ENCODE measurements around the gene PKP1.

Gene PKP1

DNA sequence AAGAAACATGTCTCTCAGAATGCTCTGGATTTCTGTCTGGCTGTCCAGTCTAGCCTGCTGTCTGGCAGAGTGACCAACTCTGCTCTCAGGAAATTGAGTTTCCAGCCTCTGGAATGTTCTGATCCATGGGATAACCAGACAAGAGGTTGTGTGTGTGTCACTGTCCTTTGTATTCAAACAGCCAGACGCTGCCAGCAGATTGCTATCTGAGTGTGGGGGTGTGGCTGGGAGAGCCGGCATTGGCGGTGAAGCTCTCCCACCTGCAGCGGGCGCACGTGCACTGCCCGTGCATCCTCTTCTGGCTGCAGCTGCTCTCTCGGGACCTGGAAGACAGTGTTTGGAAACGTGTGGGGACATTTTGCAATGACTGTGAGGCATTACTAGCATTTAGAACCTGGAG, 26.1 kb downstream of the PKP1 start:
- no peak overlapping the region for H3K4me3 ChIP-seq (ENCODE audit: low read depth, low read length)
- no peak for TF ChIP-seq CTCF (IDR thresholded peaks at IDR 0.05; ENCODE audit: low read depth, low read length)

DNA sequence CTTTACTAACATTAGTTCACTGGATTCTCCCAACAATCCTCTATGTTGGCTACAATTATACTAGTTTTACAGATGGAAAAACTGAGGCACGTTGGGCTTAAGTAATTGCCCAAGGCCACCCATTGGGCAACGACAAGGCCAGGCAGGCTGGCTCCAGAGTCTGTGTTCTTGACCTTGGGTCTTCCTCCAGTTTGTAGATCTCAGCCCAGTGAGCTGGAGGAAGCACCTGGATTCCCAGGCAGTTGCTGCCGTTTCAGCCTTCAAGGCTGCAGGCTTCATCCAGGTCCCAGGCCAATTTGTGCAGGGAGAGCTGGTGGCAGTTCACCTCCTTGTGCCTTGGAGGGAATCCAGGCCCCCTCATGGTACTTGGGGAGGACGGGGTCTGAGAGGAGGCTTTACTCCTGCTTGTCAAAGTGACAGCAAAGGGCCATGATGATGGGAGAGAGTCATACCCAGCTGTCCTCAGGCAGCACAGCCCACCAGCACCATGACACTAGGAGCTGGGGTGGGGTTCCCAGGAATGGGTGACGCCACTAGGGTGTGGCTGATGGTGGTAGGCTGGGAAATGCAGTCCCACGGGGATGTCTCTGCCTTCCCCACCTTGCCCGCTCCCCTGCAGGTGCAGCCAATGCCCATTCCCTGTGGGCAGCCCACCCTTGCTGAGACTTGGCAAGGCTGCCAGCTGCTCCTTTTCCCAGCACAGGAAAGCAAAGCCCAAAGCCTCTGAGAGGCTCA, 27.1 kb downstream of the PKP1 start:
- TF ChIP-seq CTCF (IDR thresholded peaks at IDR 0.05; ENCODE audit: low read depth, low read length): no peak
- no peak overlapping the region for H3K4me3 ChIP-seq (ENCODE audit: low read depth, low read length)

GRCh38 chr1:201310986-201311355, 27.7 kb downstream of the PKP1 start:
- no peak overlapping the region for H3K4me3 ChIP-seq (ENCODE audit: low read depth, low read length)

GRCh38 chr1:201311356-201312011, 28.2 kb downstream of the PKP1 start:
- no peak overlapping the region for H3K4me3 ChIP-seq (ENCODE audit: low read depth, low read length)
- TF ChIP-seq CTCF (IDR thresholded peaks at IDR 0.05; ENCODE audit: low read depth, low read length): no peak

More at GRCh38 chr1:201310986-201311355, 27.7 kb downstream of the PKP1 start:
- no peak for TF ChIP-seq CTCF (IDR thresholded peaks at IDR 0.05; ENCODE audit: low read depth, low read length)

- H3K4me3 ChIP-seq (ENCODE audit: low read depth, low read length): no peak overlapping the region
- TF ChIP-seq CTCF (IDR thresholded peaks at IDR 0.05; ENCODE audit: low read depth, low read length): no peak
These were observed 29.0 kb downstream of the PKP1 start for GRCh38 chr1:201312298-201312697.

GRCh38 chr1:201313086-201313485, 29.8 kb downstream of the PKP1 start:
- TF ChIP-seq CTCF (IDR thresholded peaks at IDR 0.05; ENCODE audit: low read depth, low read length): no peak
- H3K4me3 ChIP-seq (ENCODE audit: low read depth, low read length): no peak overlapping the region

DNA sequence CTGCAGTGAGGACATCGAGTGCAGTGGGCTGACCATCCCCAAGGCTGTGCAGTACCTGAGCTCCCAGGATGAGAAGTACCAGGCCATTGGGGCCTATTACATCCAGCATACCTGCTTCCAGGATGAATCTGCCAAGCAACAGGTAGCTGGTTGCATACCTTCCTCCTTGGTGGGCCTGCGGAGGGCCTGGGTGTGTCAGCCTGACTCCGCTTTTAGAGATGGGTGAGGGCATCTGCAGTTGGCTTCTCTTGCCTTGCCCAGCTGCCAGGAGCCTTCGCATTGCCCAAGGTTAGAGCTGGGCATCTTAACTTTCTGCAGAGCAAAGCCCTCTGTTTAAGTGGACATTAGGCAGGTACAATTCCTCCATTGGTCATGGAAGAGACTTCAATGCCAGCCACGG, 33.2 kb downstream of the PKP1 start:
- no peak overlapping the region for H3K4me3 ChIP-seq (ENCODE audit: low read depth, low read length)
- TF ChIP-seq CTCF (IDR thresholded peaks at IDR 0.05; ENCODE audit: low read depth, low read length): no peak
